ENCODE data around the gene ASCC2.

ASCC2 gene

GRCh38 chr22:29765905-29766631 is 72.0 kb downstream of the ASCC2 start:
- TF ChIP-seq CTCF (IDR thresholded peaks at IDR 0.05), result no peak

- no peak for TF ChIP-seq CTCF (IDR thresholded peaks at IDR 0.05)
Observed at GRCh38 chr22:29762263-29762662, 75.8 kb downstream of the ASCC2 start.

- TF ChIP-seq CTCF (IDR thresholded peaks at IDR 0.05), result no peak
Observed at GRCh38 chr22:29758959-29759358, 79.1 kb downstream of the ASCC2 start.

GRCh38 chr22:29758068-29758622 is 79.9 kb downstream of the ASCC2 start:
- no peak for TF ChIP-seq CTCF (IDR thresholded peaks at IDR 0.05)

- no peak for TF ChIP-seq CTCF (IDR thresholded peaks at IDR 0.05)
Observed at GRCh38 chr22:29757096-29757495, 81.0 kb downstream of the ASCC2 start.

GRCh38 chr22:29756341-29756740 is 81.7 kb downstream of the ASCC2 start:
- TF ChIP-seq CTCF (IDR thresholded peaks at IDR 0.05), result no peak

GRCh38 chr22:29755889-29756288 is 82.2 kb downstream of the ASCC2 start:
- TF ChIP-seq CTCF (IDR thresholded peaks at IDR 0.05), result no peak

All from LNCAP (cell line).